Upper lobe of left lung (tissue), 6 donors: Measurements from ENCODE around the gene GTPBP4. TPM values are rescaled to one million over a fixed set of nuclear protein-coding genes. Genes with fewer than 3 reads are reported as not detected.
"Not testable (repeated sequence)": the region's sequence is repeated elsewhere in the genome, so short reads cannot be mapped to it uniquely, and the experiment has no call there.

Source experiments
- ATAC-seq, 2 donors: fragments of 200-7000 bp; cut with Tn5 transposase; one replicate each; pipeline ENCODE4 v1.9.1; 2022; ENCODE audit warnings: mild to moderate bottlenecking in 2 of 2, moderate library complexity in 2 of 2; ENCODE audit not compliant: low FRiP score in 2 of 2
- DNase-seq, 2 donors: peaks; one replicate each; pipeline ENCODE4 v3.0.0-alpha.2; 2019 to 2020
- H3K27ac ChIP-seq, 4 donors: fragments of 200-600 bp; sonication (generic); one replicate each; pipeline ENCODE4 v1.5.1; 2016 to 2019
- H3K27me3 ChIP-seq, 4 donors: fragments of 200-600 bp; sonication (generic); one replicate each; pipeline ENCODE4 v1.5.1; 2017 to 2019
- H3K36me3 ChIP-seq, 4 donors: fragments of 200-600 bp; sonication (generic); one replicate each; pipeline ENCODE4 v1.5.1; 2016 to 2019
- H3K4me1 ChIP-seq, 4 donors: fragments of 200-600 bp; sonication (generic); one replicate each; pipeline ENCODE4 v1.5.1; 2018 to 2019
- H3K4me3 ChIP-seq, 4 donors: fragments of 200-600 bp; sonication (generic); one replicate each; pipeline ENCODE4 v1.5.1; 2017 to 2019; ENCODE audit warnings: mild to moderate bottlenecking in 2 of 4, moderate library complexity in 1 of 4
- H3K9me3 ChIP-seq, 4 donors: fragments of 200-600 bp; sonication (generic); one replicate each; pipeline ENCODE4 v1.5.1; 2018 to 2019
- CTCF ChIP-seq, 6 experiments: fragments of 450-650 bp in 4 of 6; fragments of 200-600 bp in 2 of 6; sonication (generic) in 2 of 6; IDR thresholded peaks; one replicate each; pipeline ENCODE4 v1.5.1; 2016 to 2019; ENCODE audit warnings: antibody characterized with exemption in 6 of 6
- EP300 ChIP-seq, 4 donors: sonication (generic); formaldehyde crosslinking; IDR thresholded peaks; one replicate each; pipeline ENCODE4 v1.5.1; 2017; ENCODE audit warnings: antibody characterized with exemption in 4 of 4, control low read depth in 2 of 4
- POLR2A ChIP-seq, 4 donors: fragments of 450-650 bp; IDR thresholded peaks; one replicate each; pipeline ENCODE4 v1.5.1; 2016 to 2017; ENCODE audit warnings: antibody characterized with exemption in 4 of 4, mild to moderate bottlenecking in 2 of 4
- POLR2AphosphoS5 ChIP-seq, 2 donors: sonication (generic); formaldehyde crosslinking; IDR thresholded peaks; one replicate each; pipeline ENCODE4 v1.5.1; 2017; ENCODE audit warnings: antibody characterized with exemption in 2 of 2
- WGBS, 2 donors: methylation state at CpG; one replicate each; pipeline ENCODE4 v1.1.5; 2017 to 2018; 5-methylcytosine and 5-hydroxymethylcytosine counted together
- total RNA-seq, 6 donors: library from RNA; depleted of rRNA in 4 of 6; stranded (reverse); fragments of >200 nt in 4 of 6; gene quantifications; one replicate each; pipeline versions ENCODE4 v1.1.0 to v1.2.1, GENCODE V29; 2016 to 2021
- donor health status: DM: no; HTN: no; CAD: no; lungs with moderate emphysema.
- donor health status: DM: no; HTN: yes; CAD: no; lungs with severe emphysema.

GTPBP4 gene
- total RNA-seq, 6 donors from 2014 or later: 22.0 to 41.9 (median 33.3) TPM

- Histone ChIP-seq H3K27ac (no peak overlapping the region), H3K27me3 (no peaks in the 10 kb centered on the region), H3K4me3 (no peak overlapping the region), H3K36me3 (peaks cover 54 to 100% (median 97%) of the 10 kb centered on the region in 4 donors), H3K4me1 (no peaks in the 10 kb centered on the region), H3K9me3 (no peaks in the 10 kb centered on the region)
- ATAC-seq: no peak
- DNase-seq: no peak
- TF ChIP-seq CTCF (IDR thresholded peaks at IDR 0.05): no peak
- no peak for TF ChIP-seq POLR2AphosphoS5 (IDR thresholded peaks at IDR 0.05)
- TF ChIP-seq EP300 (IDR thresholded peaks at IDR 0.05): no peak
- TF ChIP-seq POLR2A (IDR thresholded peaks at IDR 0.05): no peak
- 95 to 96% methylated on average over 8 to 9 of the region's 9 CpGs for WGBS, 2 donors
These were observed 20.8 kb downstream of the GTPBP4 start for GRCh38 chr10:1009071-1009494.

- H3K36me3 ChIP-seq: peaks cover 52 to 100% (median 95%) of the 10 kb centered on the region in 4 donors
- DNase-seq, H3K4me1 ChIP-seq, H3K27ac ChIP-seq, H3K9me3 ChIP-seq, H3K4me3 ChIP-seq, ATAC-seq, H3K27me3 ChIP-seq: not testable (repeated sequence)
- 67 to 72% methylated on average over 7 of the region's 8 CpGs for WGBS, 2 donors
These were observed 21.7 kb downstream of the GTPBP4 start for GRCh38 chr10:1009947-1010346.

- no peaks in the 10 kb centered on the region for H3K9me3 ChIP-seq
- no peak for DNase-seq
- H3K4me3 ChIP-seq: no peak overlapping the region
- H3K27me3 ChIP-seq: no peaks in the 10 kb centered on the region
- peak in 1 of 2 donors; percentile 67 for ATAC-seq
- H3K27ac ChIP-seq: no peak overlapping the region
- no peaks in the 10 kb centered on the region for H3K4me1 ChIP-seq
- 89 to 95% methylated on average over 7 of the region's 7 CpGs for WGBS, 2 donors
- H3K36me3 ChIP-seq: peaks cover 47 to 96% (median 89%) of the 10 kb centered on the region in 4 donors
- TF ChIP-seq POLR2A (IDR thresholded peaks at IDR 0.05): no peak
- TF ChIP-seq POLR2AphosphoS5 (IDR thresholded peaks at IDR 0.05): no peak
- no peak for TF ChIP-seq EP300 (IDR thresholded peaks at IDR 0.05)
- TF ChIP-seq CTCF (IDR thresholded peaks at IDR 0.05): no peak
These were observed 22.5 kb downstream of the GTPBP4 start for GRCh38 chr10:1010703-1011102.

GRCh38 chr10:1011696-1012095 is 23.5 kb downstream of the GTPBP4 start:
- DNase-seq (no peak), ATAC-seq (peak in 1 of 2 donors; percentile 17)
- WGBS, 2 donors: 95 to 97% methylated on average over 16 of the region's 16 CpGs

GRCh38 chr10:1015688-1016087 is 27.5 kb downstream of the GTPBP4 start:
- no peak for ATAC-seq
- H3K36me3 ChIP-seq: peaks cover 22 to 91% (median 70%) of the 10 kb centered on the region in 4 donors
- no peaks in the 10 kb centered on the region for H3K4me1 ChIP-seq
- H3K27ac ChIP-seq: no peak overlapping the region
- no peak overlapping the region for H3K4me3 ChIP-seq
- no peak for DNase-seq
- TF ChIP-seq POLR2A (IDR thresholded peaks at IDR 0.05) (no peak), POLR2AphosphoS5 (IDR thresholded peaks at IDR 0.05) (no peak), EP300 (IDR thresholded peaks at IDR 0.05) (no peak), CTCF (IDR thresholded peaks at IDR 0.05) (no peak)
- 97 to 99% methylated on average over 8 to 11 of the region's 11 CpGs for WGBS, 2 donors
- no peaks in the 10 kb centered on the region for H3K27me3 ChIP-seq
- no peaks in the 10 kb centered on the region for H3K9me3 ChIP-seq

More at GRCh38 chr10:1011696-1012095, 23.5 kb downstream of the GTPBP4 start:
- H3K9me3 ChIP-seq: no peaks in the 10 kb centered on the region
- no peaks in the 10 kb centered on the region for H3K4me1 ChIP-seq
- H3K36me3 ChIP-seq: peaks cover 42 to 96% (median 89%) of the 10 kb centered on the region in 4 donors
- no peak overlapping the region for H3K4me3 ChIP-seq
- H3K27ac ChIP-seq: no peak overlapping the region
- no peaks in the 10 kb centered on the region for H3K27me3 ChIP-seq
- TF ChIP-seq POLR2AphosphoS5 (IDR thresholded peaks at IDR 0.05) (no peak), EP300 (IDR thresholded peaks at IDR 0.05) (no peak), CTCF (IDR thresholded peaks at IDR 0.05) (no peak), POLR2A (IDR thresholded peaks at IDR 0.05) (no peak)
